Left renal cortex interstitium (tissue), 4 donors: ENCODE data around the gene NWD2. TPM values are rescaled to one million over a fixed set of nuclear protein-coding genes. Genes with fewer than 3 reads are reported as not detected.
"Not testable (repeated sequence)": the region's sequence is repeated elsewhere in the genome, so short reads cannot be mapped to it uniquely, and the experiment has no call there.

ENCODE experiments used
- DNase-seq, 4 donors: peaks; one replicate each; pipeline ENCODE4 v3.0.0-alpha.2; 2013; ENCODE audit warnings: low read depth in 4 of 4, low spot score in 2 of 4, missing footprints in 1 of 4
- polyA plus RNA-seq, 4 donors: library from polyadenylated mRNA; unstranded; fragments of 120-200 nt; gene quantifications; one replicate each; pipeline ENCODE4 v1.2.1, GENCODE V29; 2013; ENCODE audit not compliant: insufficient read length in 4 of 4

Gene NWD2
- polyA plus RNA-seq, 4 donors: 0.11 to 0.24 (median 0.12) TPM

DNA sequence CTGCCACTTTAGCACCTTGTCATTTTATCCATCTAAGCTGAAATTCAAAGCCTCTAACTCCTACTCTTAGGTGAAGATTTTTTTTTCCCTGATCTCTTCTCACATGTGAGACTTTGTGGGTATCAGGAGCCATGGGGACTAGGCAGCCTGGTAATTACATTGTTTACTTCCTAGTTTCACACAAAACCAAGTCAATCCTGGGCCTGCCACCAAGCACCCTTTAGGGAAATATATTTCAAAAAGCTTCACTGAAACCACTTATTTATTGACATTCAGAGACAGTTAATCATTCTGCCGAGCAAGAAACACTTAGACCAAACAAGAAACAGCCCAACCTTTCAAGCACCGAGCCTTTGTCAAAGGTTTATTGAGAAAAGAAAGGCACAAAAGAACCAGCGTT lies 241.6 kb downstream of the NWD2 start:
- DNase-seq: no peak

DNA sequence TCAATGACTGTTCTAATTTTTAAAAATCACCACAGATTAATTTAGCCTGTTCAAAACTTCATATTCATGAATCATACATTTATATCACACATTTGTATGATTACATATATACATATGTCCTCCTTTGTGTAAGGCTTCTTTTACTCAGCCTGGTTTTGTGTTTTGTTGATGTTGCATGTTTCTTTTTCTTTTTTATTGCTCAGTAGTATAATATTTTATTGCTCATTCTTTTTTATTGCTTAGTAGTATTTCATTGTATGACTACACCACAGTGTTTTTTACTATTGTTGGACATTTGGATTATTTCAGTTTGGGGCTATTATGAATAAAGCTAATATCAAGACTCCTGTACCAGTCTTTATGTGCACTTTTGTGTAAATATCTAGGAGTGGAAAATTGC lies 243.1 kb downstream of the NWD2 start:
- no peak for DNase-seq

DNA sequence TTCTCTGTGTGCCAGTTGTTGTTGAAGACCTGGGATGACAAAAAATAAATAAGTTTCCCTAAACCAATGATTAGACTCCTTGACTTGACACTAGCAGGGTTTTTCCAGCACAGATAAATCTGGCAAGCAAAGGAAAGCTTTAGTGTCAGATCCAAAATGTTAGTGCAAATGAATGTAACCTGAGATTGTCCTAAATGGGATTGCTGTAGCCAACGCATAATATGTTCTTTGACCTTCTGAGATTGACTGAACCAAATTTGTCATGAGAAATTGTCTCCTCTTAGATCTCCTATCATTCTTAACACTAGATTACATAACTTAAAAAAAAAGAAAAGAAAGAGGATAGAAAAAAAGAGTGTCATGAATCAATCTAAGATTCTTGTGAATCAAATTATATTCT lies 245.2 kb downstream of the NWD2 start:
- no peak for DNase-seq

DNA sequence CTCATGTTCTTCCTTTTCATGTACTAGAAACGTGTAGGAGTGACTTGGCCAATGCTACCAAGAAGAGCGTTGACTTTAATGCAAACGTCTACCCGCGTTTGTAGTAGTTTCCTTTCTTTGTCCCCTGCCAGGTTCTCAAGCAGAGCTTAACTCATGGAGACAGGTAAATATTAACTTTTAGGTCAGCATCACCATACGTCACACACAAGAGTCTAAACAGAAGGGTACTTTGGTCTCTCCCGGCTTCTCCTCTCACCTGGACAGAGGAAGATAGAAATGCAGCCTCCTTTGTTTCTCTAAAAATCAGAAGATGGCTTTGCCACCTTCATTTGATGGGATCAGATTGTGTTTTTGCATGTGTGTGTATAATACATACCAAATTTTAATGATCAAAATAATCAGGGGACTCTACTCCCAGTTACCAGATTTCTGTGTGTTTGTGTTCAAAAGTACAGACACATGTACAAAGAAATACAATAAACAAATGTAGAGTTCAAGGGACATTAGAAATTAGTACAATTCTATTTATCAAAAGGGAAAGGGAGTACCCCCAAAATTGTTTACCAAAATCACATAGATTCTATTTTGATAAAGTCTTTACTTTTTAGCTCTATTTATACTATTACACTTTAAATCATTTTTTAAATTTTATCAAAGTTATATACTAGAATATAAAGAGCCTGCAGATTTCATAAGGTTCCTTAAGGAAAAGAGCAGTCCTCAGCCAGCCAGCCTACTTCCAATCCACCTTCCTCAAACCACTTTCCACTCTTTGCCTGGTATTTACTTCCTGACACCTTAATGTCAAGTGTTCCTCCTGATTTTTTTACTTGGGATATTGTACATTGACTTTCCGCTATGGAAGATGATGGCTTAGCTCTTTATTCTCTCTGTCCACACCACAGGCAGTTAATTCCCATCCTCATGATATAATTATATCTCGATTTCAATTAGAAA lies 246.1 kb downstream of the NWD2 start:
- DNase-seq: no peak

DNA sequence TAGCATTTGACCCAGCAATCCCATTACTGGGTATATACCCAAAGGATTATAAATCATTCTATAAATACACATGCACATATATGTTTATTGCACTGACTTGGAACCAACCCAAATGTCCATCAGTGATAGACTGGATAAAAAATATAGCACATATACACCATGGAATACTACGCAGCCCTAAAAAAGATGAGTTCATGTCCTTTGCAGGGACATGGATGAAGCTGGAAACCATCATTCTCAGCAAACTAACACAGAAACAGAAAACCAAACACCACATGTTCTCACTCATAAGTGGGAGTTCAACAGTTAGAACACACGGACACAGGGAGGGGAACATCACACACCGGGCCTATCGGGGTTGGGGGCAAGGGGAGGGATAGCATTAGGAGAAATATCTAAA lies 250.8 kb downstream of the NWD2 start:
- not testable (repeated sequence) for DNase-seq
